AG10803 (cell line): ENCODE results near the gene SPATA3.

Source experiments
- DNase-seq: peaks from one replicate; pipeline ENCODE4 v3.0.0; 2010; ENCODE audit warnings: low read depth
- H3K4me3 ChIP-seq: 2 replicates; pipeline ENCODE4 v1.5.1; 2011; ENCODE audit warnings: mild to moderate bottlenecking, low read length, control low read depth
- TF ChIP-seq, protein P1 (sequence below): conservative IDR thresholded peaks from 2 replicates; pipeline ENCODE4 v1.5.1; 2011; ENCODE audit warnings: mild to moderate bottlenecking, low read length, control low read depth, inconsistent platforms

Gene SPATA3

DNA sequence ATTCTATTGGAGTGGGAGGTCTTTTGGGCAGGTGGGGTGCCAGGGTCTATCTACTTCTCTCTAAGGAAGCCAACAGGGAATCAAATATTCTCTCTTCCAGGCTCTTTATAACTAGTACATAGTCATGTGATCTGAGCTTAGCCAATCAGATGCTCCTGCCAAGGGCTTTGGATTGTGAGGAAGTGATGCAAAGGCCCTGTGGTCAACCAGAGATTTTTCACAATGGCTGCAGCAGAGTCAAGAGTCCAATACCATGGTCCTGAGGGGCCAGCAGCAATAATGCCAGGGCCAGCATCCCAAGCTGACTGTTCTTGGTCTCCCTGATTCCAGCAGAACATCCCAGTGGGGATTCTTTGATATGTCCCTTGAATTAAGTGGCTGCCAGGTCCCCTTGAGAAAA lies 33.0 kb downstream of the SPATA3 start:
- TF ChIP-seq, protein P1, sequence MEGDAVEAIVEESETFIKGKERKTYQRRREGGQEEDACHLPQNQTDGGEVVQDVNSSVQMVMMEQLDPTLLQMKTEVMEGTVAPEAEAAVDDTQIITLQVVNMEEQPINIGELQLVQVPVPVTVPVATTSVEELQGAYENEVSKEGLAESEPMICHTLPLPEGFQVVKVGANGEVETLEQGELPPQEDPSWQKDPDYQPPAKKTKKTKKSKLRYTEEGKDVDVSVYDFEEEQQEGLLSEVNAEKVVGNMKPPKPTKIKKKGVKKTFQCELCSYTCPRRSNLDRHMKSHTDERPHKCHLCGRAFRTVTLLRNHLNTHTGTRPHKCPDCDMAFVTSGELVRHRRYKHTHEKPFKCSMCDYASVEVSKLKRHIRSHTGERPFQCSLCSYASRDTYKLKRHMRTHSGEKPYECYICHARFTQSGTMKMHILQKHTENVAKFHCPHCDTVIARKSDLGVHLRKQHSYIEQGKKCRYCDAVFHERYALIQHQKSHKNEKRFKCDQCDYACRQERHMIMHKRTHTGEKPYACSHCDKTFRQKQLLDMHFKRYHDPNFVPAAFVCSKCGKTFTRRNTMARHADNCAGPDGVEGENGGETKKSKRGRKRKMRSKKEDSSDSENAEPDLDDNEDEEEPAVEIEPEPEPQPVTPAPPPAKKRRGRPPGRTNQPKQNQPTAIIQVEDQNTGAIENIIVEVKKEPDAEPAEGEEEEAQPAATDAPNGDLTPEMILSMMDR: no peak

DNA sequence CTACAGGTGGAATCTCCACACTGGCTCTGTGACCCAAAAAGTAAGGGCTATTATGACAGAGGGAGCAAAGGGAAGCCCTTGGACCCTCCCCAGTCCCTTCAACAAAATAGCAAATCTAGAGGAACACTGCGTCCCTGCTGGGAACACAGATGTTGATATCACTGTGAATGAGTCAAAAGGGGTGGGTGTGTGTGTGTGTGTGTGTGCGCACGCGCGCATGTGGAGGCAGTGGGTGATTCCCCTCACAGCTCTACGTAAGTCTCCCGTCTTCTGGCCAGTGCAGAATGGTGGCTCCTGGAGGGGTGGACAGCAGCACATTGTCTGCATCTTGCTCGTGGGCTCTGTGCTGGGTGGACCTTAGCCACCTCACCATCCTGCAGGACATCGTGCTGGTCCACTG lies 33.6 kb downstream of the SPATA3 start:
- no peak overlapping the region for H3K4me3 ChIP-seq
- DNase-seq: no peak
- TF ChIP-seq, protein P1: no peak

More for the DNA sequence above, 33.0 kb downstream of the SPATA3 start:
- no peak overlapping the region for H3K4me3 ChIP-seq
- no peak for DNase-seq

DNA sequence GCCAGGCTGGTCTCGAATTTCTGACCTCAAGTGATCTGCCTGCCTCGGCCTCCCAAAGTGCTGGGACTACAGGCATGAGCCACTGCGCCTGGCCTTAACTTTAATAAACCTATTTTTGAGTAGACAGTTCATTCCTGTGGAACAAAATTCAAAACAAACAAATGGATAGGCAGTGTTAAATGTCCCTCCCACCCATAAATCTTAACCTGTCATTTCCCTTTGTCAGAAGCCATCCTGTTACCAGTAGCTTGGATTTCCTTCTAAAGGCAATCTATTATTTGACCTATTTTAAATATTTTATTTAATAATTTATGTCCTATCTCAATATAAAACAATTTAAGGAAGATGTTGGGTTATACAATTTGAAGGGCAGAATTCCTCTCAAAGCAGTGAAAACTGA lies 34.8 kb downstream of the SPATA3 start:
- H3K4me3 ChIP-seq: no peak overlapping the region
- no peak for DNase-seq
- TF ChIP-seq, protein P1: no peak

DNA sequence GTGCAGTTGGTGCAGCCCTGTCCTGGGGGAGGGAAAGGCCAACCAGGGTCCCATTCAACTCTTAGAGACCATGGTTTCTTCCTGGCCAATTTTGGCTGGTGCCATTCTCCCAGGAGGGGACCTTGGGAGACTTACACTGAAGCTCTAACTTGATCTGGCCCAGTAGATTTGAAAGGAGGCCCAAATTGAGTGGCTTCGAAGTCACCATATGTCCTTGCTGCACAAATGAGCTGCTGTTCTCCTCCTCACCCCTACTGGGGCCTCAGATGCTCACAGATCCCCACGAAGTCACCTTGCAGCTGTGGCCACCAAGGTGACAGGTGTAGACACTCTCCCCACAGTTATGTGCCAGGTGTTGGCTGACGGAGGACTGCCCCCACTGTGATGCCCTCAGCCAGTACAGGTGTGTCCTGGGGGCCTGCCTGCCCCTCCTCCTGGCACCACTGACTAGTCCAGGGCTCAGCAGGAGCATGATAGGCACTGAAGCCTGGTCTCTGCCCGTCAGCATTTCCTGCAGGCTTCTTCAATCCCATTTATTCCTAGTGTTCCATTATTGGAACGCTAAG lies 36.7 kb downstream of the SPATA3 start:
- H3K4me3 ChIP-seq: no peak overlapping the region
- no peak for DNase-seq
- TF ChIP-seq, protein P1: no peak

DNA sequence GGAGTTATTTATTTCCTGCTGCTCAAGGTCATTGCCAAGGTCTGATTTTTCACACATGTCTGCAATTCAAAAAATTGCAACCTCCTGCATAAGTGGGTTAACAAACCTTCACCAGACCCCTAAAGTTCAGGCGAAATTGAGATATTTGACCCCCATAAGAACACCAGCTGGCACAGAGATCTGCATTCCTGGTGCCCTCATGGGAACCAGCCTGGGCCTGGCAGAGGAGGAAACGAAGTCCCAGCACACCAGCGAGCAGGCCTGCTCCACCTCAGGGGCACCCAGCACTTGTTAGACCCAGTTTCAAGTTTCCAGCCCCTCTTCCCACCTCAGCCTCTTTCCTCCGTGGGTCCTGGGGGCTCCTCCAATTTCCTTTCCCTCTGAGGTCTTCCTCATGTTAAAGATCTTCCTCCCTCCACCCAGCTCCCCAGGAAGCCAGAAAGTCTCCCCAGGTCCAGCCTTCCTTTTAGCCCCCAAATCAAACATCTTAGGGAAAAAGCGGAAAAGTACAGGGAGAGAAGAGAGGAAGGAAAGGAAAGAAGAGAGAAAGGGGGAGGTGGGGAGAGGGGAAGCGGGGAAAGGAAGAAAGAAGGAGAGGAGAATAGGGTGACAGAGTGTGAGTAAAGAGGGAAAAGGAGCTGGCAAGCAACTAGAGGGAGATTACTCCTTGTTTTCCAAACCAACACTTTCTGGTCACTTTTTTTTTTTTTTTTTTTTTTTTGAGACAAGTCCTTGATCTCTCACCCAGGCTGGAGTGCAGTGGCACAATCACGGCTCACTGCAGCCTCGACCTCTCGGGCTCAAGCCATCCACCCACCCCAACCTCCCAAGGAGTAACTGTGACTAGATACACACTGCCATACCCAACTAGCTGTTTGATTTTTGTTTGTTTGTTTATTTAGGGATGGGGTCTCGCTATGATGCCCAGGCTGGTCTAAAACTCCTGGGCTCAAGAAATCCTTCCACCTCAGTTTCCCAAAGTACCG lies 37.5 kb downstream of the SPATA3 start:
- DNase-seq: no peak
- TF ChIP-seq, protein P1: no peak
- no peak overlapping the region for H3K4me3 ChIP-seq

DNA sequence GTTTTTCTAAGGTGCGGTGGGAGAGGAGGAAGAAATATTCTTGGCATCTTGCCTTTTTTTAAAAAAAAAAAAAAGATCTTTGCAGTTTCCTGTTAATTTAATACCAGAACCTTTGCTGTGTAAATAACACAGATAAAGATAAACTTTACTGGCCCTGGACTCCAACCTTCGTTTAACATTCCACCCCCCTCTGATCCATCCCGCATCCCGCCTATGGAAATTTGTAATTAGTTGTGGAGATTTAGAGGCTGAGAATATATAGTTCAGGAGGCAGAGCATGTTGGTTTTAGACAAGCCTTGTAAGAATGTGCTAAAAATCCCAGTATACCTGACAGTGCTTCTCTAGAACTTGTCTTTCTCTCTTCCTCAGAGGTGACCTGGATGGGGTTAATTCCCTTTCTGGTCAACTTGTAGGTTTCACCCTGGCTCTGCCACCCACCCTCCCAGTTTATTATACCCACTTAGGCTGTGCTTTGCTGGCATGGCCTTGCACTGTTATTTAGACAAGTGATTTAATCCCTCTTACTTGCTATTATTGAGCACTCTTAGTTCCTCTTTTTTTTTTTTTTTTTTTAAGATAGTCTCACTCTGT lies 38.5 kb downstream of the SPATA3 start:
- no peak for DNase-seq
- no peak overlapping the region for H3K4me3 ChIP-seq
- TF ChIP-seq, protein P1: no peak

DNA sequence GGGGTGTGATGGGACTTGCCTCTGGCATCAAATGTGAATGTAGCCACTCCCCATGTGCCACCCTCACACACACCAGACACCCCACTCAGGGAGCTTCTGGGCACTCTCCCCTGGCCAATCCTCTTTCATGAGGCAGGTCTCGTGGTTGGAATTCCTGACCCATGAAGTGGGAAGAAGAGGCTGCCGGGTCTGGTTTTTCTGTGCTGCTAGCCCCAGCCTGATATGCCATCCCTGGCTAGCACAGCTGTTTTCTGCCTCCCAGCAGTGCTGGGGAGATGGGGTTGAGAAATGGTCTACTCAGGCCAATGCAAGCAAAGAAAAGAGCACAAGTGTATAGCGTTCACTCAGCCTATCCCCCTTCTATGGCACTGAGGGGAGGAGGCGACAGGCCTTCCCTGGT lies 40.2 kb downstream of the SPATA3 start:
- no peak overlapping the region for H3K4me3 ChIP-seq
- TF ChIP-seq, protein P1: no peak
- DNase-seq: no peak
